Transverse colon (tissue), 4 donors: ENCODE results near the gene CCNC. TPM values are rescaled to one million over a fixed set of nuclear protein-coding genes. Genes with fewer than 3 reads are reported as not detected.
A peak's percentile ranks its signal among the peaks of the same experiment; 100 is the strongest.

Experiments
- DNase-seq: peaks from one replicate; pipeline ENCODE4 v3.0.0-alpha.2; 2019
- H3K27ac ChIP-seq, 4 donors: fragments of 200-600 bp; sonication (generic); 2 replicates each; pipeline ENCODE4 v1.5.1; 2016 to 2018; ENCODE audit warnings: inconsistent platforms in 4 of 4
- H3K27me3 ChIP-seq: fragments of 200-600 bp; sonication (generic); 2 replicates; pipeline ENCODE4 v1.5.1; 2017; ENCODE audit warnings: inconsistent platforms
- H3K36me3 ChIP-seq, 4 donors: fragments of 200-600 bp; sonication (generic); 2 replicates each; pipeline ENCODE4 v1.5.1; 2017 to 2019; ENCODE audit warnings: inconsistent platforms in 4 of 4
- H3K4me1 ChIP-seq, 4 donors: fragments of 200-600 bp; sonication (generic); 2 replicates each; pipeline ENCODE4 v1.5.1; 2017 to 2020; ENCODE audit warnings: inconsistent platforms in 4 of 4
- H3K4me3 ChIP-seq, 4 donors: fragments of 200-600 bp; sonication (generic); 1 replicate in 1 of 4; 2 replicates in 3 of 4; pipeline versions ENCODE4 v1.5.1 to v1.6.1; 2017 to 2019; ENCODE audit warnings: inconsistent platforms in 4 of 4
- H3K9me3 ChIP-seq, 2 donors: fragments of 200-600 bp; sonication (generic); 2 replicates each; pipeline ENCODE4 v1.5.1; 2017 to 2019; ENCODE audit warnings: inconsistent platforms in 2 of 2
- EP300 ChIP-seq: sonication (generic); formaldehyde crosslinking; IDR thresholded peaks from one replicate; pipeline ENCODE4 v1.6.1; 2017; ENCODE audit warnings: antibody characterized with exemption, low read depth
- POLR2A ChIP-seq: fragments of 450-650 bp; IDR thresholded peaks from one replicate; pipeline ENCODE4 v1.6.1; 2016; ENCODE audit warnings: antibody characterized with exemption, mild to moderate bottlenecking, moderate library complexity
- POLR2AphosphoS5 ChIP-seq, 3 donors: sonication (generic); formaldehyde crosslinking; IDR thresholded peaks; one replicate each; pipeline ENCODE4 v1.6.1; 2016; ENCODE audit warnings: antibody characterized with exemption in 3 of 3
- WGBS, 2 donors: methylation state at CpG; one replicate each; pipeline ENCODE4 v1.1.5; 2018; ENCODE audit warnings: low coverage in 1 of 2; 5-methylcytosine and 5-hydroxymethylcytosine counted together
- in situ Hi-C, 4 donors: fragments of 200-750 bp; cut with MboI; loops; one replicate each; pipeline versions ENCODE4 v1.15.0 to v1.15.1; 2017; ENCODE audit warnings: low sequenced_read_pairs in 3 of 4, low pct_ligation_motif_present in 1 of 4, low pct_unique_long_range_greater_than_20kb in 1 of 4
- intact Hi-C: fragments of 100-400 bp; cut with DNase I; formaldehyde crosslinking; loops from one replicate; pipeline ENCODE4 v1.15.1; 2023; ENCODE audit warnings: low total_unique reads
- total RNA-seq, 4 donors: library from RNA; depleted of rRNA; stranded (reverse); fragments of >200 nt; gene quantifications; one replicate each; pipeline ENCODE4 v1.1.0, GENCODE V29; 2016
- TF ChIP-seq, protein P1 (sequence below), 5 experiments: fragments of 200-600 bp in 3 of 5; fragments of 450-650 bp in 2 of 5; sonication (generic) in 3 of 5; IDR thresholded peaks; 1 replicate in 2 of 5; 2 replicates in 3 of 5; pipeline ENCODE4 v1.5.1; 2016 to 2017; ENCODE audit warnings: antibody characterized with exemption in 5 of 5, inconsistent platforms in 3 of 5, mild to moderate bottlenecking in 2 of 5, moderate library complexity in 1 of 5

Gene CCNC
- total RNA-seq, 4 donors from 2014 or later = 47.0 to 104 (median 63.6) TPM

DNA sequence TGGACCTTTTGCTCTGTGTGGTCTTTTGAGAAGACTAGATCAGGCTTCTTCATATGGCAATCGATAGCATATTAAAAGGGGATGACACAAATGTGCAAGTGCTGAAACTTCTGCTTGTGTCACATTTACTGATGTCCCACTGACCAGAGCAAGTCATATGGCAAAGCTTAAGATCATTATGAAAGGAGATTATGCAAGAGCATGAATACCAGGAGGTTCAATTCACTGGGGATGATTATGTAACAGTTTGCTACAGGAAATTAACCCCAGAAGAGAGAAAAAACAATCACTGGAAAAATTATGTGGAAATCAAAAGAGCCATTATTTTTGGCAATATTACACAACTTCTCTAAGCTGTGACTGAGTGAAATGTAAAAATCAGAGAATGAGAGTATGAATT, 24.4 kb upstream of the CCNC start:
- H3K27me3 ChIP-seq = peaks cover 100% of the 10 kb centered on the region
- H3K9me3 ChIP-seq = no peaks in the 10 kb centered on the region
- H3K4me1 ChIP-seq = peaks cover 14 to 25% (median 23%) of the 10 kb centered on the region in 4 donors
- intact Hi-C loops (loop anchor here (5.0 kb wide), 1 partner anchor 149 kb away; no protein-coding TSS in a partner anchor), in situ Hi-C loops (no loop called here)
- no peaks in the 10 kb centered on the region for H3K36me3 ChIP-seq
- TF ChIP-seq POLR2AphosphoS5 (IDR thresholded peaks at IDR 0.05) (no peak), POLR2A (no peak), EP300 (no peak)
- TF ChIP-seq, protein P1, sequence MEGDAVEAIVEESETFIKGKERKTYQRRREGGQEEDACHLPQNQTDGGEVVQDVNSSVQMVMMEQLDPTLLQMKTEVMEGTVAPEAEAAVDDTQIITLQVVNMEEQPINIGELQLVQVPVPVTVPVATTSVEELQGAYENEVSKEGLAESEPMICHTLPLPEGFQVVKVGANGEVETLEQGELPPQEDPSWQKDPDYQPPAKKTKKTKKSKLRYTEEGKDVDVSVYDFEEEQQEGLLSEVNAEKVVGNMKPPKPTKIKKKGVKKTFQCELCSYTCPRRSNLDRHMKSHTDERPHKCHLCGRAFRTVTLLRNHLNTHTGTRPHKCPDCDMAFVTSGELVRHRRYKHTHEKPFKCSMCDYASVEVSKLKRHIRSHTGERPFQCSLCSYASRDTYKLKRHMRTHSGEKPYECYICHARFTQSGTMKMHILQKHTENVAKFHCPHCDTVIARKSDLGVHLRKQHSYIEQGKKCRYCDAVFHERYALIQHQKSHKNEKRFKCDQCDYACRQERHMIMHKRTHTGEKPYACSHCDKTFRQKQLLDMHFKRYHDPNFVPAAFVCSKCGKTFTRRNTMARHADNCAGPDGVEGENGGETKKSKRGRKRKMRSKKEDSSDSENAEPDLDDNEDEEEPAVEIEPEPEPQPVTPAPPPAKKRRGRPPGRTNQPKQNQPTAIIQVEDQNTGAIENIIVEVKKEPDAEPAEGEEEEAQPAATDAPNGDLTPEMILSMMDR (IDR thresholded peaks at IDR 0.05) = no peak
- no peak for DNase-seq
- WGBS, 2 donors = 50% methylated on average over 1 of the region's 1 CpG; no CpG with 5 or more reads in 1 of the 2 donors
- no peak overlapping the region for H3K27ac ChIP-seq
- H3K4me3 ChIP-seq = no peak overlapping the region

DNA sequence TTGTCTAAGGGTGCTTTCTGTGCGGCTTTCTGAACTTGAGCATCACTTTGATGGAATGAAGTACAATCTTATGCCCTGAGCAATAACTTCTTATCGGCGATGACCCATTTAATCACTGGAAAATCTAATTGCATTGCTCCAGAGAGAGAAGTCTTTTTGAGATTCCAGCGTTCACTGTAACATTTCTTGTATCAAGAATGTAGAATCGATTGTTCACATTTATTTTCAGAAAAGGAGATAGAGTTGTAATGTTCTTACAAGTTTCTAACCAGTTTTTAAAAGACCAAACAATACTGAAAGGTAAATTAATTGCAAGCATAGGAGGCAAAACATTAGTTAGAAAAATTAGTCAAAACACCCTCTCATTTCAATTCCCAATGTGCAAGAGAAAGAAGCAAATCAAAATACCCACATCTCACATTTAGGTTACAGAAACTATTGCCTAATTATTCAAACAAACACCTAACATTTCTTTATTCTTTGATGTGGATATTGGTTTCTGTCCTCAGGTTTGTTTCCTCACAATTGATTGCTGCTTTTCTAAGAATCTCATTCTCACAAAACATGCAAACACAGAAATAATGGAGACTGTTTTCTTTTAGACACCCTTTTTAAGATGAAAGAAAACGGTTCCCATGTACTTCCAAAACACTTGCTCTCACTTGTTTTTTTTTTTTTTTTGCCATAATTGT, 23.4 kb upstream of the CCNC start:
- Histone ChIP-seq H3K4me3 (no peak overlapping the region), H3K27ac (no peak overlapping the region), H3K27me3 (peaks cover 95% of the 10 kb centered on the region), H3K4me1 (peaks cover 14 to 25% (median 23%) of the 10 kb centered on the region in 4 donors), H3K36me3 (no peaks in the 10 kb centered on the region), H3K9me3 (no peaks in the 10 kb centered on the region)
- DNase-seq = no peak
- TF ChIP-seq, protein P1 (IDR thresholded peaks at IDR 0.05) = no peak
- TF ChIP-seq POLR2AphosphoS5 (IDR thresholded peaks at IDR 0.05) (no peak), EP300 (no peak), POLR2A (no peak)
- in situ Hi-C loops = no loop called here
- intact Hi-C loops = loop anchor here (5.0 kb wide), 1 partner anchor 150 kb away; no protein-coding TSS in a partner anchor
- 19 to 32% methylated on average over 6 of the region's 6 CpGs for WGBS, 2 donors

DNA sequence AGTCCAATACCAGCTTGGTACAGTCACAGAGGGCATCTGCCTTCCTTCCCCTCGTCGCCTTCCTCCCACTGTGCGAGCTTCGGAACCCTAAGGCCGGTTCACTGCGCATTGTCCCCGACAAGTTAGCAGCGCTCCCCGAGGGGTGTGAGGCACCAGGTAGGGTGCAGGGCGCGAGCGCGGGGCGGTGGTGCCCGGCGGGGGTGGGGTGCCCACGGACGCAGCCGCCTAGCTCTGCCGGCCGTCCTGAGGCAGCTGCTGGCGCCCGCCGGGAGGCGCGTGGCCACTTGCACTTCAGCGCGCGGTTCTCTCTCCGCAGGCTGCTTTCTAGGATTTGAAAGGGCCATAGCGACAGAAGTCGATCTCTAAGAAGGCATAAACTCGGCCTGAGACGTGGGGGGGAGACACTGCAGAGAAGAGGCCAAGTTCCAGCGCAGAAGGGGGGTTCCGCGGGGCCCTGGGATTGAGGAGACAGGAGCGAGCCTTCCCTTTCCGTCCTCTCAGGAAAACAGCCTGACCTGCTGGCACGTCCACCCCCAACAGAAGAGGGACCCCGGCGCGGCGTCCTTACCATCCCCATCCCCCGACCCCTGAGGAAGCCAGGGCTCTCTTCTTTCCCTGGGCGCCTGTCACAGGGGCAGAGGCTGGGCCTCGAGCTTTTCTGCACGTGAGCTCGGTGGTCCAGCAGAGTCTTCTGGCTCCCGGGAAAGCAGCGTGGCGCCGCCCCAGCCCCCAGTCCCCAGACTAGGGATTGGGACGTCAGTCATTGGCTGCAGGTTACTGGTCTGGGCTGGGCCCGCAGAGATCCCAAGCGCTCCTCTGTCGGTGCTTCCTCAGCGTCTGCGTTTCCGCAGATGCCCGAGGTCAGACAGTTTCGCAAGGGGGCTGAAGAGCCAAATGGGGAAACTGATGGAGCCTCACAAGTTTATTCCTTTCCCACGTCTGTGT, 22.5 kb upstream of the CCNC start:
- H3K27me3 ChIP-seq = peaks cover 90% of the 10 kb centered on the region
- intact Hi-C loops = loop anchor here (5.0 kb wide), 1 partner anchor 151 kb away; no protein-coding TSS in a partner anchor
- no peaks in the 10 kb centered on the region for H3K36me3 ChIP-seq
- TF ChIP-seq POLR2A (no peak), POLR2AphosphoS5 (IDR thresholded peaks at IDR 0.05) (no peak), EP300 (no peak)
- TF ChIP-seq, protein P1 (IDR thresholded peaks at IDR 0.05) = no peak
- H3K27ac ChIP-seq = no peak overlapping the region
- peak overlapping the region in 1 of 4 donors; percentile 10 for H3K4me3 ChIP-seq
- WGBS, 2 donors = 0 to 10% methylated on average over 1 to 58 of the region's 63 CpGs
- no peaks in the 10 kb centered on the region for H3K9me3 ChIP-seq
- peaks cover 14 to 25% (median 23%) of the 10 kb centered on the region in 4 donors for H3K4me1 ChIP-seq
- in situ Hi-C loops = no loop called here
- DNase-seq = no peak

DNA sequence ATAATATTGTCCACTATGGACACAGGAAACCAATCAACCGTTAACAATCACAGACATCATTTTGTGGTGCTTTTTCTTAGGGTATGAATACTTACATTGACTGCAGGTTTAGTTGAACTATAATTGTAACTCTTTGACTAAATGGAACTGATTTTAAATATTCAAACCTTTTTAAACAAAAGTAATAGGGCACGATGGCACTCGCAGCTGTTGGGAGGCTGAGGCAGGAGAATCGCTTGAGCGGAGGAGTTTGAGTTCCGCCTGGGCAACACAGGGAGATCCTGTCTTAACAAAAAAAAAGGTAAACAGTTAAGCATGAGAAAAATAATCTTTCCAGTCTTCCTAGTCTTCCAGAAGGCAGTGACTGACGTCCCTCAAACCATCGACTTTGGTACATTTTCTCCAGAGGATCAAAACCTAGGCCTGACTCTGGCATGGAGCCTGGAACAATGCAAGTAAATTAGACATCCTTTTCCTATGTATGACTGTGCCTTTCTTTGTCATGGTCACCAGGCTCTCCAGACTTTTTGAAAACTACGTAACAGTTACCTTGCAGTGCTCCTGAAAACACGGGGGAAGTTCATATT, 21.5 kb upstream of the CCNC start:
- TF ChIP-seq, protein P1 (IDR thresholded peaks at IDR 0.05) = no peak
- TF ChIP-seq EP300 = no peak
- TF ChIP-seq POLR2AphosphoS5 (IDR thresholded peaks at IDR 0.05) = no peak
- no peak for TF ChIP-seq POLR2A
- intact Hi-C loops (loop anchor here (5.0 kb wide), 1 partner anchor 152 kb away; no protein-coding TSS in a partner anchor), in situ Hi-C loops (no loop called here)
- Histone ChIP-seq H3K27ac (no peak overlapping the region), H3K4me1 (peaks cover 14 to 25% (median 23%) of the 10 kb centered on the region in 4 donors), H3K36me3 (no peaks in the 10 kb centered on the region), H3K27me3 (peaks cover 86% of the 10 kb centered on the region), H3K4me3 (no peak overlapping the region), H3K9me3 (no peaks in the 10 kb centered on the region)
- WGBS, 2 donors = 31 to 39% methylated on average over 9 to 10 of the region's 10 CpGs
- DNase-seq = no peak
